Natural killer cell (primary cell): ENCODE data around the gene FAM3D. TPM values are rescaled to one million over a fixed set of nuclear protein-coding genes. Genes with fewer than 3 reads are reported as not detected.

Source experiments
- ATAC-seq, 3 donors: fragments of 150-1000 bp in 2 of 3; fragments of 200-7000 bp in 1 of 3; cut with Tn5 transposase; 1 replicate in 1 of 3; 2 replicates in 2 of 3; pipeline ENCODE4 v1.10.0; 2021; ENCODE audit warnings: mild to moderate bottlenecking in 2 of 3, moderate library complexity in 2 of 3
- DNase-seq, 2 donors: peaks; one replicate each; pipeline versions ENCODE4 v3.0.0 to v3.0.0-alpha.2; 2013 to 2021; ENCODE audit warnings: mixed read lengths in 1 of 2
- H3K27ac ChIP-seq: one replicate; pipeline ENCODE4 v1.5.1; 2013; ENCODE audit warnings: mild to moderate bottlenecking, low read length
- H3K27me3 ChIP-seq: one replicate; pipeline ENCODE4 v1.6.1; 2013; ENCODE audit warnings: low read length; ENCODE audit not compliant: control insufficient read depth, insufficient read depth
- H3K36me3 ChIP-seq: one replicate; pipeline ENCODE4 v1.6.1; 2013; ENCODE audit warnings: low read length; ENCODE audit not compliant: control insufficient read depth, insufficient read depth
- H3K4me1 ChIP-seq: one replicate; pipeline ENCODE4 v1.6.1; 2013; ENCODE audit warnings: low read length; ENCODE audit not compliant: control insufficient read depth, insufficient read depth
- H3K4me3 ChIP-seq: one replicate; pipeline ENCODE4 v1.5.1; 2013; ENCODE audit warnings: low read length
- H3K9me3 ChIP-seq: one replicate; pipeline ENCODE4 v1.6.1; 2013; ENCODE audit warnings: low read length; ENCODE audit not compliant: control insufficient read depth, insufficient read depth
- H3K27ac Mint-ChIP-seq, 2 donors: one replicate each; pipeline ENCODE4 v1.8.0; 2022; ENCODE audit warnings: mild to moderate bottlenecking in 2 of 2, mixed read lengths in 2 of 2, moderate library complexity in 1 of 2
- H3K27me3 Mint-ChIP-seq, 2 donors: one replicate each; pipeline ENCODE4 v1.8.0; 2022; ENCODE audit warnings: low read depth in 2 of 2, mixed read lengths in 2 of 2
- H3K36me3 Mint-ChIP-seq: one replicate; pipeline ENCODE4 v1.8.0; 2022; ENCODE audit warnings: mixed read lengths
- H3K4me1 Mint-ChIP-seq, 2 donors: one replicate each; pipeline ENCODE4 v1.8.0; 2022; ENCODE audit warnings: mixed read lengths in 2 of 2
- H3K4me3 Mint-ChIP-seq: one replicate; pipeline ENCODE4 v1.8.0; 2022; ENCODE audit warnings: mild to moderate bottlenecking, moderate library complexity, mixed read lengths
- H3K9me3 Mint-ChIP-seq, 2 donors: one replicate each; pipeline ENCODE4 v1.8.0; 2022; ENCODE audit warnings: mixed read lengths in 2 of 2
- CTCF ChIP-seq: fragments of 200-600 bp; IDR thresholded peaks from one replicate; pipeline ENCODE4 v1.8.0; 2022; ENCODE audit warnings: antibody characterized with exemption
- WGBS: methylation state at CpG from one replicate; pipeline ENCODE4 v1.1.7; 2013; ENCODE audit warnings: missing lambda C conversion rate; ENCODE audit not compliant: insufficient coverage; 5-methylcytosine and 5-hydroxymethylcytosine counted together
- intact Hi-C: fragments of 100-400 bp; cut with micrococcal nuclease; formaldehyde crosslinking; loops from one replicate; pipeline ENCODE4 v1.14.2; 2022
- total RNA-seq, 4 donors: library from RNA; stranded (reverse); fragments of 120-200 nt in 1 of 4; gene quantifications; one replicate each; pipeline versions ENCODE4 v1.2.3 to v1.2.4, GENCODE V29; 2013 to 2022

The FAM3D gene
- total RNA-seq, 3 donors from 2014 or later (not counting 1 experiment from before 2014, with no cell fraction given) = not detected

DNA sequence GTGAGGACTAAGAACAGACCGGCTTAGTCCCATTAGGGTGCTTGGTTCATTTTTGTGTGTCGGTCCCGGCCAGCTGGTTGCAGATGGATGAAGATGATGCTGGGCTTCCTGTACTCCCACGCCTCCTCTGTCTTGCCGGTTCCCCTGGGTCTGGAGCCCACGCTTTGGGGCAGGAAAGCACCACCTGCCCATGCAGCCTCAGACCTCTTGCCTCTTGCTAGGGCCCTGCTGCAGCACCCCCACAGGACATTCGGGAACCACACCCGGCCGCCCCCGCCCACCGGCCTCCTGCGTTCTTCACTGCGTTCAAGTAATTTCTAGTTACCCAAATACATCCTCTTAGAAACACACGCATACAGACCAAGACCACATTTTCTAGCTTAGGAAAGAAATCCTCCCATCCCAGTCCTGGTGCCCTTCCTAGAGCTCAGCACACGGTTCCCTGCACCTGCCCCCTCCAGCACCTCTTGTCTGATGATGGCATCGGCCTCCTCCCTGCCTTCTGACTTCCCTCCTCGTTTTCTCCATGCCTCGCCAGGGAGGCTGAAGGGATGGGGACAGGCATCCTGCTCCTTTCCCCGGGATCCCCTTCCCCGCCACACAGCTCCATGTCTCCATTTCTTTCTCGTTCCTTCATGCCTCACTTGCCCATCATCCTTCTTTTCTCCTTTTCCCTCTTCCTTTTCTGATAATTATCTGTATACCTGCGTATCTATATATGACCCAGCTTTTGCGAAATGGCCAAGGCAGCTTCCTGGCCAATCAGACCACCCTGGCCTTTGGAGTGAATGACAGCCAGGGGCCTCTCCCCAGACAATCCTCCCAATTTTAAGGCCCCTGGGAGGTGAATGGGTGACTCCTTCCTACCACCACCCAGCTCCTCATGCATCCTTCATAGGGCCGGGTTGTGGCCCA, 30.9 kb downstream of the FAM3D start:
- WGBS = 86% methylated on average over 24 of the region's 24 CpGs
- H3K27ac Mint-ChIP-seq = no peak overlapping the region
- H3K36me3 Mint-ChIP-seq = no peaks in the 10 kb centered on the region
- no peak overlapping the region for H3K4me3 Mint-ChIP-seq
- H3K27ac ChIP-seq = no peak overlapping the region
- no peak overlapping the region for H3K4me3 ChIP-seq
- ATAC-seq (no peak), DNase-seq (no peak)
- H3K27me3 ChIP-seq = no peaks in the 10 kb centered on the region
- no peaks in the 10 kb centered on the region for H3K9me3 ChIP-seq
- no peaks in the 10 kb centered on the region for H3K9me3 Mint-ChIP-seq
- no peaks in the 10 kb centered on the region for H3K4me1 ChIP-seq
- H3K27me3 Mint-ChIP-seq = peaks cover 8% of the 10 kb centered on the region in 2 donors
- intact Hi-C loops = no loop called here
- no peaks in the 10 kb centered on the region for H3K36me3 ChIP-seq
- H3K4me1 Mint-ChIP-seq = peaks cover 0 to 3% of the 10 kb centered on the region in 2 donors
- no peak for TF ChIP-seq CTCF

DNA sequence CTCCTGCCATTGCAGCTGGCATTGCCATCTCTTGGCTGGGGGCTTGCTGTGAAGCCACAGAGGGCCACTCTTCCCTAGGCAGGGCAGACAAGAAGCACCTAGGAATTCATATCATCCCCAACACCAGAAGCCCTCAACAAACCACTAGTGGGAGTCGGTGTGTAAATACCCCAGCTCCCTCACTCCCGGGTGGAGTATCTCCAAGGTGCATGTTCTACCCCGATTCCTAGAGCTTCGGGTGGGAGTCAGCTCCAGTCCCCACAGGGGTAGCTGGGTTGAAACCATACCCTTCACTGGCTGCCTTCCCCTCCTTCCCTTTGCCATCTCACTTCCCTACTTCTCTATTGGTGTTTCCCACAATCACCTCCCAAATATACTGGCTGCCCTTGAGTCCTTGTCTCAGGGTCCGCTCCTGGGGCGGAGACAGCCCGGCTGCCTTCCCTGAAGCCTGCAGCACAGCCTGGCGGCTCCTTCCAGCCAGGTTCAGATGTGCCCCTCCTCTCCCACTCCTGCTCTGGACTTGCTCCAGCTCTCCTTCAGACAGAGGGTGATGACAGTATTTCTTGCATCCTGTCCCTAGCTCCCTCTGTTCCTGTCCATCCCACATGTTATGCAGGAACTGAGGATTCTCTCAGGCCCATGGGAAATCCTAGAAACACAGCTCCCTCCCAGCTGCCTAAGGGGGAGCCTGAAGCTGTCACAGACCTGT, 33.3 kb downstream of the FAM3D start:
- H3K36me3 Mint-ChIP-seq = no peaks in the 10 kb centered on the region
- H3K9me3 ChIP-seq = no peaks in the 10 kb centered on the region
- H3K9me3 Mint-ChIP-seq = no peaks in the 10 kb centered on the region
- TF ChIP-seq CTCF = no peak
- no peaks in the 10 kb centered on the region for H3K36me3 ChIP-seq
- ATAC-seq (no peak), DNase-seq (no peak)
- H3K4me1 ChIP-seq = peaks cover 3% of the 10 kb centered on the region
- intact Hi-C loops = loop anchor here (5.0 kb wide), 1 partner anchor 331 kb away; no protein-coding TSS in a partner anchor
- H3K27me3 ChIP-seq = no peaks in the 10 kb centered on the region
- H3K4me3 ChIP-seq = no peak overlapping the region
- H3K27ac ChIP-seq = no peak overlapping the region
- H3K4me1 Mint-ChIP-seq = no peaks in the 10 kb centered on the region
- WGBS = 91% methylated on average over 8 of the region's 8 CpGs
- no peak overlapping the region for H3K27ac Mint-ChIP-seq
- H3K4me3 Mint-ChIP-seq = no peak overlapping the region
- H3K27me3 Mint-ChIP-seq = peaks cover 8 to 10% of the 10 kb centered on the region in 2 donors

DNA sequence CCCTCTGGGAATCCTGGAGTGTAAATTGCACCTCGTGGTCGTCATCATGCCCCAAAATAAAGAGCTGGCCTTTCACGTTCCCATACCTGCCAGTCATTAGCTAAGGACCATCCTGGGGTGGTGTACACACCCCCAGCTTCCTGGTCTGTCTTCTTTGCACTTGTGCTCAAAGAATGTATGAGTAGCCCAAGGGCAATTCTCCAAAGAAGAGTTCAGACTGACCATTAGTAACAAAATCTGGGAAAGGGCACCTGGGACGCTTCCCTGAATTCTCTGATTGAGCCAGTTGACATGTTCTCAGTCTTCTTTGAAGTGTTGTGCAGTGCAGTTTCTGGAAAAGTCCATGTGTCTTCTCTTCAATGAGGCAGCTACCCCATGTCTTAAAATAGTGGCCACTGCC, 34.8 kb downstream of the FAM3D start:
- 69% methylated on average over 4 of the region's 4 CpGs for WGBS
- no peak for TF ChIP-seq CTCF
- Mint-ChIP-seq H3K9me3 (no peaks in the 10 kb centered on the region), H3K27me3 (peaks cover 8 to 10% of the 10 kb centered on the region in 2 donors), H3K36me3 (no peaks in the 10 kb centered on the region), H3K27ac (no peak overlapping the region), H3K4me3 (no peak overlapping the region), H3K4me1 (no peaks in the 10 kb centered on the region)
- DNase-seq (no peak), ATAC-seq (no peak)
- H3K4me1 ChIP-seq = peaks cover 3% of the 10 kb centered on the region
- H3K27ac ChIP-seq = no peak overlapping the region
- no peaks in the 10 kb centered on the region for H3K9me3 ChIP-seq
- H3K4me3 ChIP-seq = no peak overlapping the region
- H3K27me3 ChIP-seq = no peaks in the 10 kb centered on the region
- intact Hi-C loops = loop anchor here (2.0 to 5.0 kb wide), 2 partner anchors 311 to 329 kb away; no protein-coding TSS in a partner anchor
- no peaks in the 10 kb centered on the region for H3K36me3 ChIP-seq
